ENCODE results near the gene MYL3.
"Not testable (repeated sequence)": the region's sequence is repeated elsewhere in the genome, so short reads cannot be mapped to it uniquely, and the experiment has no call there.

MYL3 gene

DNA sequence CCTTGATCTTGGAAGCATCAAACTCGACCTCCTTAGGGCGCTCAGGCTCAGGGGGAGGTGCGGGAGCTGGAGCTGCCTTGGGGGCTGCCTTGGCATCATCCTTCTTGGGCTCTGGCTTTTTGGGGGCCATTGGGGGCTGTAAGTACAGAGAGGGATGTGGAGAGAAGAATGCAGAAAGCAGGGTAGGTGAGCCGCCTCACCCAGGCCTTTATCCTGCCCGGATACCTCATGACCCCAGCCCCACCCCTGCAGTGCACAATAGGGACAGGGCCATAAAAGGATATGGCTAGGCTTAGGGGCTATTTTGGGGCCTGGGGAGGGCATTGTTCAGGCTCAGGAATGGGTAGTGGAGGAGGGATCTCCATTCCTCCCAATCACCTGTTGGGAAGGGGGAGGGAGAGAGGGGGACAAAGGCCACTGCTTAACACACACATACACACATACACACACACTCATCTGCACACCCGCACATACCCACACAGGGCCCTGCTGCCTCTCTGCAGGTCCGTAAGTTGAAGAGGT, at the start of gene MYL3:
TSS of gene MYL3 (minus strand) at position 184 of the 522 bp plus-strand sequence. CDS start at position 130, 54 bp downstream.
- DNase-seq, result no peak

DNA sequence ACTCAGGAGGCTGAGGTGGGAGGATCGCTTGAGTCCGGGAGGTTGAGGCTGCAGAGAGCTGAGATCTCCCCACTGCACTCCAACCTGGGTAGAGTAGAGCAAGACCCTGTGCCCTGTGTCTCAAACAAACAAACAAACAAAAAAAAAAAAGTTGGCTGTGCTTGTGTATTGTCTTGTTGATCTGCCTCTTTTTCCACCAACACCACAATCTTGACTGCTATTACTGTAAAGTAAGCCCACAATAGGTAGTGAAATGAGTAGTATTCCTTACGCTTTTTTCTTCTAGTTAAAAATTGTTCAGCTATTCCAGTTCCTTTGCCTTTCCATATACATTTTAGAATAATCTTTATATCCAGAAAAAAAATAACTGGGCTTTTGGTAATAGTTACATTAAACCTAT, 49.7 kb upstream of the MYL3 start:
- no peak for DNase-seq

DNA sequence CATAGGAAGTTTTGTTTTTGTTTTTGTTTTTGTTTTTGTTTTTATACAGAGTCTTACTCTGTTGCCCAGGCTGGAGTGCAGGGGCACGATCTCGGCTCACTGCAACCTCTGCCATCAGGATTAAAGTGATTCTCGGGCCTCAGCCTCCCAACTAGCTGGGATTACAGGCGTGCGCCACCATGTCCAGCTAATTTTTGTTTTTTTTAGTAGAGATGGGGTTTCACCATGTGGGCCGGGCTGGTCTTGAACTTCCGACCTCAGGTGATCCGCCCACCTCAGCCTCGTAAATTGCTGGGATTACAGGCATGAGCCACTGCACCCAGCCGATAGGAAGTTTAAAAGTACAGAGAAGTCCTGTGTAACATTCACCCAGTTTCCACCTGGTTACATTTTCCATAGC, 47.7 kb upstream of the MYL3 start:
- not testable (repeated sequence) for DNase-seq

DNA sequence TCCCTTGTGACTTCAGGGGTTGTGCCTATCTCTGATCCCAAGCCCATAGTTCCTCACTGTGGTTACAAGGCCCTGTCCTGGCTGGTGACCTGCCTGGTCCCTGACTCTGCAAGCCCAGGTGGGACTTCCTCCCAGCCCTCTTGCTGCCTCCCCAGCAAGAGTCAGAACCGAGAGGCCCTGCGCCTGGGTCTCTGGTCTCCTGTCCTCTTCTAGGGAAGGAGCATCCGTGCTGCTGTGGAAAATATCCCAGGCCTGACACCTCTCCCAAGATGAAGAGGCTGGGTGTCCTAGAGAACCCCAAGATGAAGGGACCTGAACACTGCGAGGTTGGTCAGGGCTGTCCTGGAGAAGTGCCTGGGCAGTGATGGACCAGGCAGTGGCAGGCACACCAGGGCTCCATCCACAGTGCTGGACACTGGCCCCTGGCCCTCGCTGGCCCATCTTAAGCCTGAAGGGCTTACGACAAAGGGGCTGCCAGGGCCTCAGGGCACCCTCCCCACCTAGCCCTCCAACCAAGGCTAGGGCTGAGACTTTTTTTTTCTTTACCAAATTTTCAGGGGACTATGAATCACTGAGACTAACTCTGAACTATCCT, 47.0 kb upstream of the MYL3 start:
- DNase-seq, result no peak

DNA sequence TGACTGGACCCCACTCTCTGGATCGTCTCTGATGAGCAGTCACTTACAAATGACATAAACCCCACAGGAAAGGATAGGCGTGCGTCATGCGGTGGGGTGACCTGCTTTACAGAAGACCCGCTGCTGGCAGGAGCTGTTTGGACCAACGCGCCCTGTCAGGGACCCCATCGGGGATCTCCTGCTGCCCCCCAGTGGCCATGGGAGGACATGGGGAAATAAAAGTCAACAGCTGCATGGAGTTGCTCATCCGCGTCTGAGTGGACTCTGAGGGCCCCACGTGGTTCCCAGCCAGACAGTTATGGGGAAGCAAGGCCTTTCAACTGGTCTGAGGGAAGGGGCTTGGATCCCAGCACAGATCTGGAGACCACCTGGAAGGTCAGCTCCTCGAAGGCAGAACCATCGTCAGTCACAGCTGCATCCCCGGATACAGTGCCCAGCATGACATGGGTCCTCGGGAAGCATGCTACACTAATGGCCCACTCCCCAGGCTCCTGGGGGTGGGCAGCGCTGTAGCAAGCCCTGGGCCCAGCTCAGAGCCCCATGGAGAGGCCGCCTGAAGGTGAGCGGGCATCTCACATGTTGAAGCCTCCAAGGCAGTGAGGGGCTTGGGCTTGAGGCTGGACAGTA, 46.4 kb upstream of the MYL3 start:
- DNase-seq, result no peak

DNA sequence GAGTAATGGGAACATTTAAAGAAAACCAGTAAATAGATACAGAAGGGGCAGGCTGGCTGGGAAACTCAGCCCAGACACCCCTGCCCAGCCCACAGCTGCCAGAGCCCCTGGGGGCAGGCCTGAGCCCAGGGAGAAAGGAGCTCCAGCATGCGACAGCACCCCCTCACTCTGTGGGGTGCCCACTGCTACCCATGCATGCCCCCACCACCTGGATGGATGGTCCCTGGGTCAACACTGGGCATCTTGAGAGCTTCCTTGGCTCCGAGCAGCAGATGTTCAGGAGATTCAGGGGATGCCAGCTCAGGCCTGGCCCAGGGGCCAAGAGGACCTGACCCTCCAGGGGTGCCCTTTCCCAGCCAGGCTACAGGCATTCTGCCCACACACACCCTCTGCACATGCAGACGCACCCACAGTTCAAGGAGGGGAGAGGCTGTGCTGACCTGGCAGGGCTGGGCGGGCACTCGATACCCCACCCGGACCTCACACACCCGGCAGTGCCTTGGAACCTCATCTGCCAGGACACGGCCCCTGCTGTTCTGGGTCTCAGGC, 45.8 kb upstream of the MYL3 start:
- DNase-seq, result no peak

DNA sequence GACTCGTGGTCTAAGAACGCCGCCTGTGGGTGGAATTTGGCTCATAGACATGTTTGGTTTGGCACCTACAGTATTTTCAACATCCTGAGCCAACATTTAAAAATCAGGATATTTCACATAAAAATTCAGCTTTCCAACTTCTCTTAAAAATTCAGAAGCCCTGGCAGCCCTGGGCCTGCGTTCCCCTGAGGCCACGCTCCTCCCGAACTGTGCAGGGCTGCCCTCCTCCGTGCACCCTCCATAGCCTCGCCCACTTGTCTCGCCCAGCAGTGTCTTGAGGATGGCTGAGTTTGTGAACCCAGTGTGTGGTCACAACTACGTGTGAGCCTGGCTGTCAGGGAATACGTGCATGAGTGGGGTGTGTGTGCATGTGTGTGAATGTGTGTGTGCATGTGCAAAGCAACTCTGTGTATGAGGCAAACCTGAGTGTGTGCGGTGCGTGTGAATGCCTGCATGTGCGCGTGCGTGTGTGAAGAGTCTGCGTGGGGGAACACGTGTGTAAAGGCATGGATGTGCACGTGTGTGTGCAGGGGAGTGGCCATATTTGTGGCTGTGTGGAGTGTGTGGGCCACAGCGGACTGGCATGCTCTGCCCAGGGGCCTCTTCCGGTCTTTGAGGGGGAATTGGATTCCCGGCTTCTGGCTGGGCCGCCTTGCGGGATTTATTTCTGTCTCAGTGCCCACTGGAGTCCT, 45.2 kb upstream of the MYL3 start:
- no peak for DNase-seq

DNA sequence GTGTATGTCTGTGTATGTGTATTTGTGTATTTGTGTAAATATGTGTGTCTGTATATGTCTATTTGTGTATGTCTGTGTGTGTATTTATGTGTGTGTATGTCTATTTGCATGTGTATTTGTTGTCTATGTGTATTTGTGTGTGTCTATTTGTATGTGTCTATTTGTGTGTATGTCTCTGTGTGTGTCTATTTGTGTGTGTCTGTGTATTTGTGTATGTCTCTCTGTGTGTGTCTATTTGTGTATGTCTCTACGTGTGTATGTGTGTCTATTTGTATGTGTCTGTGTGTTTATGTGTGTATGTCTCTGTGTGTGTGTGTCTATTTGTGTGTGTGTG, 44.7 kb upstream of the MYL3 start:
- no peak for DNase-seq

DNA sequence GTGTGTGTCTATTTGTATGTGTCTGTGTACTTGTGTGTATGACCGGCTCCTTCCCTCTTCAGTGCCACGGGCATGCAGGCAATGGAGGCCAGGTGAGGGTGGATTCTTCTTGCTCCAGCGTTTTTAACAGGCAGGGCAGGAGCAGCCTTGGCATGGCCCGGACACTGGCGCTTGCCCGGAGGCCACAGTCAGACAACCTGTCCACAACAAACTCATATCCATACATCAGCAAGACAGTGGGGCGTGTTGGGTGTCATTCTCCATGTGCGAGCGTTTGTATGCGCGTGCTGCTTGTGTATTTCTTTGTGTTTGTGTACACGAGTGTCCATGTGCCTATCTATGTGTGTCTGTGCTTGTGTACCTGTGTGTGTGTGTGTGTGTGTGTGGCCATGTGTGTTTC, 44.0 kb upstream of the MYL3 start:
- no peak for DNase-seq

DNA sequence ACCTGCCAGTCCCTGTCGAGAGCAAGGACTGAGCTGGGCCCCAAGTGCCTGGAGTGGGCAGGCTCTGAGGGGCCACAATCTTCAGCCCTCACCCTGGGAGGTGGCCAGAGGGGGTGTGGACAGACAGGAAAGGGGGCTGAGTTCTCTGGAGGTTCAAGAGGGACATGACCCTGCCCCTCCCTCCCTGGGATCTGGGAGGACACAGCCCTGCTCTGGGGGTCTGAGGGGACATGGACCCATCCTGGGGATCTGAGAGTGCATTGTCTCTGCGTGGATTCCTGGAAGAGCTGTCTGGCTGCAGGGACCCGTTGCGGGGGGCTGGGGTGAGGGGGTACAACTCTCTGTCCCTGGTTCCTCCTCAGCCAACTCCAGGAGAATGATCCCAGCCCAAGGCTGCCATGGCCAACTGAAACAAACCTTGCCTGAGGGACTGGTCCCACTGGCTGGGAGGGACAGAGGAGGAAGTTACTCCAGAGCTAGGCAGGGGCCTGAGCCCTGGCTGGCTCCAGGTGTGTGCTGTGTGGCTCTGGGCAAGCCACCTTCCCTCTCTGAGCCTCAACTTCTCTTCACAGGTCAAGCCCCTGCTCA, 43.3 kb upstream of the MYL3 start:
- DNase-seq, result no peak

DNA sequence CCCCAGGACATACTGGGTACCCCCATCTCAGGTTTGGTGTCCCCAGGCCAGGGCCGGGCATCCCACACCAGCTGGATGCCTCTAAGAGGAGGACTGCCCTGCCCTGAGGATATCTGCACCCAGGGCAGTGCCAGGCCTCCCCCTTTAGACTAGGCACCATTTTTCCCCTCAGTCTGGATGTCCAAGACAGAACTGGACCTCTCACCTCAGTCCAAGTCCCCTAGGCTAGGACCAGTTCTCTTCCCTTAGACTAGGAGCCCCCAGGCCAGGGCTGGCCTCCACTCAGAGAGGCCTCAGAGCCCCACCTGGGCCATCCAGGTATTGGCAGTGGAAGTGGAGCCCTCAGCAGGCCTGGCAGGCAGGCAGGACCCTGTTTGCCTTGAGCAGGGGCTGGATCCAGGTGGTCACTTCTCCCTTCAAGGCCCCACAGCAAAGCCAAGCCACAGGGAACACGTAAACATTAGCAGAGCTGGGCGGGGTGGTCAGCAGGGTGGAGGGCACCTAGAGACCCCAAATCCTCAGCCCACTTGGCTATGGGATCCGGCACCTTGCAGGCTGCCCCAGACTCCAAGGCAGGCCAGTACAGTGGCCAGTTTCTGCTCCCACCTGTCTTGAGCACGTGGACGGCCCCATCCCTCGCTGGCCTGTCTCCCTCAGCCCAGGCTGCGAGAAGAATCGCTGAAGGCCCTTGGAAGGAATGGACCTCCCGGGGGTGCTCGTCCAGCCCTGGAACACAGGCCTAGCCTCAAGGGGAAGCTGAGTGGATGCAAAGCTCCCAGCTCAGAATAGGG, 42.6 kb upstream of the MYL3 start:
- DNase-seq, result no peak

DNA sequence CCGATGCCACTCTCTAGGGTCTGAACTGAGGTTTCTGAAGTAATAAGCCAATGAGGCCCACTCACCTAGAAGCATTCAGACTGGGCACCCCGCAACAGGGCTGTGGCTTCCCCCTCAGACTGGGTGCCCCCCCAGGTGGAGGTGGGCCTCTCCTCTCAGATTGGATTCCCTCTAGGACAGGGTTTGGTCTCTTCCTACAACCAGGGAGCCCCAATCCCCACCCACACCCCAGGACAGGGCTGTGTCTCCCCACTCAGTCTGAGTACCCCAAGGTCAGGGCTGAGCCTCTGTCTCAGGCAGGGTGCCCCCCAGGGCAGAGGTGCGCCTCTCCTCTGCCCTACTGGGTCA, 41.9 kb upstream of the MYL3 start:
- no peak for DNase-seq

DNA sequence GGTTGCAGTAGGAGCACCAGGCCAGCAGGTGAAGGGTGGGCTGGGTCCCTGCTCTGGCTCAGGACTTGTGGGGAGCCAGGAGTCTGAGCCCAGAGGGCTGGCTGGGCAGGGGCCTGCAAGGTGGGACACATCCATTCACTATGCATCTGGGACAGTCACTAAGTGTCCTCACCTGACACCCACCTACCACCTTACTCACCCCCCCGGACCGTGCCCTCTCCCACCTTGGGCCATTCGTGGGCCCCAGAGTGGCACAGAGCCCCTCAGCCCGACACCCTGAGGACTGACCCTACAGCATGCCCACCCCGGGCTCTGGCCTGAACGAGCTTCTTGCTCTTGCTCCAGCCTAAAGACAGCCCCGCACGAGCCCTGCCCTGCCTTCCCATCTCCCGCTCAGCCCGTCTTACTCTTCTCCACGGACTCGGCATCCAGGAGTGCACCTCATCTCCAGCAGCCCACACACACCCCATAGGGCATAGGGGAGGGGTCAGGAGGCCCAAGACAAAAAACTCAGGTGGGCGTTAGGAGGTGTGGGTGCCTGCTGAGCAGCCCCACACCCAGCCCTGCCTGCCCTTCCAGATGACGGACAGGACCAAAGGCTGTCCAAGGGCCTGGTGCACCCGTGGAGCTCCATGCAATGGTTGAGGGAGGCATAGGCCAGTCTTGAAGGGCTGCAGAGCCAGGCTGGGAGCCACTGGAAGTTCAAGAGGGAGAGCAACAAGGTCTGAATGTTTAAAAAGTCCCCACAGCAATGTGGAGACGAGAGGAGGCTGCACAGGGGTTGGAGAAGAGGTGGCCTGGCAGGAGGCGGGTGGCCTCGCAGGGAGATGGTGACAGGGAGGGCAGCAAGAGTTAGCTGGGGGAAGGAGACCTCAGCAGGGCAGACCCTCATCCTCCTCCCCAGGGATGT, 41.3 kb upstream of the MYL3 start:
- no peak for DNase-seq

DNA sequence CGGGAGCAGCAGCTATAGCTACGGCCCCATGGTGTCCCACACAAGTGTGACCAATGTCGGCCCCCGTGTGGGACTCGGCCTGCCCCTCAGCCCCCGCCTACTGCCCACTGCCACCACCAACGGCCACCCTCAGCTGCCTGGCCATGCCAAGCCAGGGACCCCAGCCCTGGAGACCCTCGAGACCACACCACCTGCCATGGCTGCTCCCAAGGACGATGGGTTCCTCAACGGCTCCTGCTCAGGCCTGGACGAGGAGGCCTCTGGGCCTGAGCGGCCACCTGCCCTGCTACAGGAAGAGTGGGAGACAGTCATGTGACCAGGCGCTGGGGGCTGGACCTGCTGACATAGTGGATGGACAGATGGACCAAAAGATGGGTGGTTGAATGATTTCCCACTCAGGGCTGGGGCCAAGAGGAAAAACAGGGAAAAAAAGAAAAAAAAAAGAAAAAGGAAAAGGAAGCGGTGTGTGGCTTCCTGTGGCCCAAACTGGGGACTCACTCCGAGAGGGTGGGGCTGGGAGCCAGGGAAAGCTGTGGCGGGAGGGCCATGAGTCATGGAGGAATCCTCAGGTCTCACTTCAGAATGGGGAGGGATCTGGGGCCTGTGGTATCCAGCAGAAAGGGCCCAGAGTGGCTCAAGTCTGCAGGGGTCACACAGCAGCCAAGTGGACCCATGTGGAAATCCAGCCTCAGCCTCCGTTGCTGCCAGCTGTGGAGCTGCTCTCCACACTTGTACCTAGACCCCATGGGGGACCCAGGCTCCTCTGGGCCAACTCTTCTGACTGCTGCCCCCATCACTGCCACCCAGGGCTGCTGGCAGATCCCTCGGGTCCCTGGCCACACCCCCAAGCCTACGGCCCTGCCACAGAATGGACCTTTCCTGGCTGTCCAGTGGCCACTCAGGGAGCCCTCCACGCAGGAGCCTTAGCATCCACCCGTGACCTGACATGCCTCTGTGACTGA, 40.4 kb upstream of the MYL3 start:
- no peak for DNase-seq

DNA sequence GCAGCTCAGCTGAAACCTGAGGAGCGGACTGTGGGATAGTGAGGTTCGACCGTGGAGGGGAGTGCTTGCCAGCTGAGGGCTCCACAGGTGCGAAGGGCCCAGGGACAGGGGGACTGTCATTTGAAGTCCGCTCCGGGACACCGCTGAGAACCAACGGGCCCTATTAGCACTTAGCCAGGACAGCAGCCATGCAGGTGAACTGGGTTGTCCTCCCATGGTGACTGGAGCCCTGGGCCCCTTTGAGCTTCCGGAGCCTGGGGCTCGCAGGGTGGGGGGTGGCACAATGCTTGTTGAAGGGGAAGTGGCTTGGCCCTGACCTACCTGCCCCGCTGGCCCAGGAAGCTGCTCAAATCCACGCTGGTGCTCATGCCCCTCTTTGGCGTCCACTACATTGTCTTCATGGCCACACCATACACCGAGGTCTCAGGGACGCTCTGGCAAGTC, 39.0 kb upstream of the MYL3 start:
- no peak for DNase-seq

DNA sequence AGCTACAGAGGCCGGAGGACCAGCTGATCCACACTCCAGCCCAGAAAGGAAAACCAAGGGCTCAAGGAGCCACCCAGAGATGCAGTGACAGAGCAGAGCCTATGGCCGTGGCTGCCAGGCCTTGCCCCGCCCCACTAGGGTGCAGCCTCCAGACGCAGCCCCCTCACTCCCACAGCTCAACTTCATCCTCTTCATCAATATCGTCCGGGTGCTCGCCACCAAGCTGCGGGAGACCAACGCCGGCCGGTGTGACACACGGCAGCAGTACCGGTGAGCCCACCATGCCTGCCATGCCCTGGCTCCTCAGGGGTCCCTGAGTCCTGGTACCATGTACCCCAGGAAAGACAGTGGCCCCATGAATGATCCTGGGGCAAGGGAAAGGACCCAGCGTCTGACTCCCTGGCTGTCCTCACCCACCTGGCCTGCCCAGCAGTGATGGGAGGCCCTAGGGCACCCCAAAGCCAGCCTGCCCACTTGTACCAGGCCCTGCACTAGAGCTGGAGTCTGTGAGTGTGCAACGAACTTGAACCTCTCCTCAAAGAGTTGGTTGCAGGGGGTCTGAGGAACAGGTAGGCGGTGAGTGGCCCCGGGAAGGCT, 38.4 kb upstream of the MYL3 start:
- DNase-seq, result no peak

DNA sequence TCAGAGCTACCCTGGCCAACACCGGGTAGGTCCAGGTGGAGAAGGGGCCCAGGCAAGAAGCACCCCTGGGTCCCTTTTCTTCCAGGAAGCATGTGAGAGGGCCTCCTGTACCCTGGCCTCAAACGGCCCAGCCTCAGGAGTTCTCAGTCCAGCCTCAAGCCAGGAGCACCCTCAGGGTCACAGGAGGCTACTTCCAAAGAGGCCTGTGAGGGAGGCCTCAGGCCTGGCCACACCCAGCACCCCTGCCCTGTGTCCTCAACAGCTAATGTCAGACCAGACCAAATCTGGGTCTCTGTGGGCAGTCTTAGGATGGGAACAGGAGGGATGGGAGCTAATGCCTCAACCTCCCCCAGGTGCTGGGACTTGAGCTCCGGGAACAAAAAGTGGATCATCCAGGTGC, 37.8 kb upstream of the MYL3 start:
- no peak for DNase-seq

DNA sequence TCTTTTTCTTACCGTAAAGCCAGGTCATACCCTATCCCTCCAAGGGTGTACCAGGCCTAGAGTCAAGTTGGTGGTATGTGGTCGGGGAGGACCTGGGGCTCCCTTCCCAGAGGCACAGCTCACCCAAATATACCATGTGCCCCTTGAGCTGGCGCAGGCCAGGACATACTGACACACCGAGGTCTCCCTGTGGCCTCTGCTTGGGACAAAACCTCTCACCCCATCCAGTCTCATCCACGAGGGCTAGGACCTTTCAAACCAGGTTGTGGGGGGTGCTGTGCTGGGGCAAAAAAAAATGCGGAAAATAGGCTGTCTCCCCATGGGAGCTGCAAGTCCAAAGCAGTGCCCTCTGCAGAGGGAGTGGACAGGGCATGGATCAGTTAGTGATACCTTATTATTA, 37.1 kb upstream of the MYL3 start:
- no peak for DNase-seq

DNA sequence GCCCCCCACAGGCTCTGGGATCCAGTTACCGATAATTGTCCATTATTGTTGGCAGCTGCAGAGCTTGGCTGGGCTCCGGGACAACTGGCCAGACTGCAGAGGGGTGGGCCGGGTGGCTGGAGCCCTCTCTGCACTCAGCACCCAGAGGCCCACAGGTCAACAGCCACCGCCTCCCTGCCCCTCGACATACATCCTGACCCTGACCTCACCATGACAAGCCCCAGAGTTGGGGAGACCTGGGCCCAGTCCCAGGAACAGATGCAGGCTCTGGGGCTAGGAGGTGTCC, 36.7 kb upstream of the MYL3 start:
- no peak for DNase-seq
